ENCODE results near the gene GPR179. TPM values are rescaled to one million over a fixed set of nuclear protein-coding genes. Genes with fewer than 3 reads are reported as not detected.
A peak's percentile ranks its signal among the peaks of the same experiment; 100 is the strongest.

Gene GPR179
- total RNA-seq, 1 donor from 2014 or later = 0.16 TPM

DNA sequence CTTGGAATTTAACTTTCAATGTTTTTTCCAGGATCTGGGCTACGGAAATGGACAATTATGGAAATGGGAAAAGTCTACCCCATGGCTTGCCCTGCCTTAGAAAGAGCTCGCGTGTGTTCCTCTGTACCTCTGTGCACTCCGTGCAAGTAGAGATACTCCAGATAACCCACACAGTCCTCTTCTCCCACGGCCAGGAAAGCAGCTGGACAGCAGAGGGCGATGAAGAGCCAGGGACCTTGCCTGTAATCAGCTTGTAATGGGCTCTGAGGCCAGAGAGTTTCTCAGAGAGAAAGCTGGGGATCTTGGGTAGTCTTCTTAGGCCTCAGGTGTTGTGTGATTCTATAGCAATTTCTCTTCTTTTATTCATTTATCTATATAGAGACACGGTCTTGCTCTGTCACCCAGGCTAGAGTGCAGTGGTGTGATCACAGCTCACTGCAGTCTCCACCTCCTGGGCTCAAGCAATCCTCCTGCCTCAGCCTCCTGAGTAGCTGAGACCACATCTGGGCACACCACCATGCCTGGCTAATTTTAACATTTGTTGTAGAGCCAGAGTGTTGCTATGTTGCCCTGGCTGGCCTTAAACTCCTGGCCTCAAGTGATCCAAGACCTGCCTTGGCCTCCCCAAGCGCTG, 5.5 kb upstream of the GPR179 start:
- intact Hi-C loops (cut with DNase I) = loop anchor here (1.0 kb wide), 1 partner anchor 65 kb away; no protein-coding TSS in a partner anchor
- peak; percentile 91 for DNase-seq (ENCODE audit: low spot score)

DNA sequence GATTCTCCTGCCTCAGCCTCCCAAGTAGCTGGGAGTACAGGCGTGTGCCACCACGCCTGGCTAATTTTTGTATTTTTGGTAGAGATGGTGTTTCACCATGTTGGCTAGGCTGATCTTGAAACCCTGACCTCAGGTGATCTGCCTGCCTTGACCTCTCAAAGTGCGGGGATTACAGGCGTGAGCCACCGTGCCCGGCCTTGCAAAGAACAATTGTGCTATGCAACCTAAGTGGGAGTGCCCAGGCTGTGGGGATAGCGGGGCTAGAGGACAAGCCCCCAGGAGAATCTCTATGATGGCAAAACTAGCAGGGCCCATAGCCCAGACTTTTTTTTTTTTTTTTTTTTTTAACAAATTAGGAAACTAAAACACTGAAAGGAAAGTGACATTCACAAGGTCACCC, 2.0 kb upstream of the GPR179 start:
- no peak for DNase-seq (ENCODE audit: low spot score)
- intact Hi-C loops (cut with DNase I) = no loop called here

GRCh38 chr17:38344420-38344745, 627 bp upstream of the GPR179 start:
- no peak for DNase-seq (ENCODE audit: low spot score)
- intact Hi-C loops (cut with DNase I) = no loop called here

- intact Hi-C loops (cut with DNase I) = no loop called here
- no peak for DNase-seq (ENCODE audit: low spot score)
Observed at GRCh38 chr17:38342886-38343607, 709 bp downstream of the GPR179 start.

- intact Hi-C loops (cut with DNase I) = no loop called here
- DNase-seq (ENCODE audit: low spot score) = no peak
Observed at GRCh38 chr17:38341035-38341721, 2.6 kb downstream of the GPR179 start.

GRCh38 chr17:38339891-38340290, 3.9 kb downstream of the GPR179 start:
- intact Hi-C loops (cut with DNase I) = no loop called here
- no peak for DNase-seq (ENCODE audit: low spot score)

- no peak for DNase-seq (ENCODE audit: low spot score)
- intact Hi-C loops (cut with DNase I) = no loop called here
Observed at GRCh38 chr17:38338535-38338934, 5.2 kb downstream of the GPR179 start.

GRCh38 chr17:38338053-38338452, 5.7 kb downstream of the GPR179 start:
- intact Hi-C loops (cut with DNase I) = no loop called here
- DNase-seq (ENCODE audit: low spot score) = no peak

DNA sequence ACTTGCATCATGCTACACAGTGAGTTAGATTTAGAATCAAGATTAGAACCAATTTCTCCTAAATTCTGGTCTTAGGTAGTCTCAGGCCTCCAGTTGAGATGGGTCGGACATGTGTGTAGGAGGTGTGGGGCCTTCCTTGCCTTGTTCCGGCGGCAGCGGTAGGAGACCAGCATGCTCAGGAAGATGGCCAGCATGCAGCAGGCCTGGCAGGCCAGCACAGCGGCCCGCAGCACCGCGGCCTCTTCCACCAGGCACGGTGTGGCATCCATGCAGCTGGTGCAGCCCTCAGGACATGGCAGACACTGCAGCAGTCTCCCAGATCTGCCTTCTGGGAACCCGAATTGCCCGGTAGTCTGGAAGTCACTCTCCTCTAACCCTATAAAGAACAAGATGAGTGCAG, 6.9 kb downstream of the GPR179 start:
- no peak for DNase-seq (ENCODE audit: low spot score)
- intact Hi-C loops (cut with DNase I) = no loop called here

DNA sequence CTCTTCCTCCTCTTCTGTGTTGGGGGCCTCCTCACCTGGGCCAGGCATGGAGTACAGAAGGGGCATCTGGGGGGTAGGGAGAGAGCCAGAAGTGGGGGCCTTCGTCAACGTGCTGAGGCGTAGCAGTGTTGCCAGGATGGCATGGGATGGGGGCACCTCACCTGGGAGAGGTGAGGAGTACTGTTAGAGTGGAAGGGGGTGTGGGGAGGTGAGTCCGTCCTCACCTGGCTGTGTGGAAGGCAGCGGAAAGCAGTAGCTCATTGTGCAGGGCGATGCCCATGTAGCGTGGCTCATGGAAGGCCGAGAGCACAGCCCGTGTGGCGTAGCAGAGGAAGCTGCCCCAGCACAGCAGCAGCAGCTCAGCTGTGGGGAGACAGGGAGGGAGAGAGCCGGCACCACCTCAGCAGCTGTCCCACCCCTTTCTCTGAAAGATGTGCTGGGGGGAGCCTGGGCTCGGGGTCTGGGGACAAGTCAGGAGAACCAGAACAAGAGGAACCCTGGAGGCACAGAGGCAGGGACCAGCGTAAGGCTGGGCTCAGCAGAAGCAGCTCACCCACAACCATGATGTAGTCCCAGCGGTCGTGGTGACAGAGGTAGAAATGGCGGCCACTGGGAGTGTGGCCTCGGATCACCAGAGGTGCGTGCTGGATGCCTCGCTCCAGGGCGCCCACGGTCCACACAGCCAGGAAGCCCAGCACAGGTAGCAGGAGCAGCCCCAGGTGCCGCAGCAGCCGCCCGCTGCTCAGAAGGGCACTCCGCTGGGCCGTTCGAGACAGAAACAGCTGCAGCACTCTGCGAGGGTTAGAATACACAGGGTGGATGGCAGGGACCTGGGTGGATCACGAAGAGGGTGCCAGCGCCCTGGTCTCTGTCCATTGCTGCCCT, 9.0 kb downstream of the GPR179 start:
- intact Hi-C loops (cut with DNase I) = no loop called here
- DNase-seq (ENCODE audit: low spot score) = no peak

- intact Hi-C loops (cut with DNase I) = no loop called here
- DNase-seq (ENCODE audit: low spot score) = peak; percentile 80
Observed at GRCh38 chr17:38333635-38334295, 10.0 kb downstream of the GPR179 start.

DNA sequence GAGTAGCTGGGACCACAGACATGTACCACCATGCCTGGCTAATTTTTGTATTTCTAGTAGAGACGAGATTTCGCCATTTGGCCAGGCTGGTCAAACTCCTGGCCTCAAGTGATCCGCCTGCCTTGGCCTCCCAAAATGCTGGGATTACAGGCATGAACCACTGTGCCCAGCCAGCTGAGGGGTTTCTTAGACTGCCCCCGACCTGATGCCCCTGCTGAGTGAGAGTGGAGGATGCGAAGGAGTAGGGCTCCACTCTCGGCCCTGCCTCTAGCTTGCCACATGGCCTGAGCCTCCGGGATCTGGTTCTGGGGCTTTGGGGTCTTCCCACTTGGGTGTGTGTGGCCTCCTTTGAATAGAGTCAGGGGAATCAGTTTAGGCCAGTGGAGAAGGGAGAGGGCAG, 11.0 kb downstream of the GPR179 start:
- DNase-seq (ENCODE audit: low spot score) = no peak
- intact Hi-C loops (cut with DNase I) = no loop called here

DNA sequence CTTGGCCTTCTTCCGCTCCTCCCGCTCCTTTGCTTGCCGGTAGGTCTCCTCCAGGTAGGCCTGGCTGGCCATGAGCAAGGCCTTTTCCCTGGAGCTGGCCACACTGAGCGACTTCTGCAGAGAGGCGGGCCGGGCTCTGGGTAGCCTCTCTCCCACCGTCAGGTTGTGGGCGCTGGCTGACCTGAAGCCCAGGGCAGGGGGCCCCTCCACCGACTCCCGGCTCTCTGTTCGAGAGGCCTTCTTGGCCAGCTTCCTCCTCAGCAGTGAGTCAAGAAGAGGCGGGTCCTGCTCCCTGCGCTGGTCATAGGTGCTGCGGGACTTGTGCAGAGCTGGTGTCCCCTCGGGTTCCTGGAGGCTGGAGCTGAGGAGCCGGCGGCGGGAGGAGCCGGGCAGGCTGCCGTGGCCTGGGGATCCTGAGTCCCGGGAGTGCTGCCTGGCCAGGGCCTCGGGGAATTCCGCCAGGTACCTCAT, 12.8 kb downstream of the GPR179 start:
- intact Hi-C loops (cut with DNase I) = no loop called here
- DNase-seq (ENCODE audit: low spot score) = no peak

DNA sequence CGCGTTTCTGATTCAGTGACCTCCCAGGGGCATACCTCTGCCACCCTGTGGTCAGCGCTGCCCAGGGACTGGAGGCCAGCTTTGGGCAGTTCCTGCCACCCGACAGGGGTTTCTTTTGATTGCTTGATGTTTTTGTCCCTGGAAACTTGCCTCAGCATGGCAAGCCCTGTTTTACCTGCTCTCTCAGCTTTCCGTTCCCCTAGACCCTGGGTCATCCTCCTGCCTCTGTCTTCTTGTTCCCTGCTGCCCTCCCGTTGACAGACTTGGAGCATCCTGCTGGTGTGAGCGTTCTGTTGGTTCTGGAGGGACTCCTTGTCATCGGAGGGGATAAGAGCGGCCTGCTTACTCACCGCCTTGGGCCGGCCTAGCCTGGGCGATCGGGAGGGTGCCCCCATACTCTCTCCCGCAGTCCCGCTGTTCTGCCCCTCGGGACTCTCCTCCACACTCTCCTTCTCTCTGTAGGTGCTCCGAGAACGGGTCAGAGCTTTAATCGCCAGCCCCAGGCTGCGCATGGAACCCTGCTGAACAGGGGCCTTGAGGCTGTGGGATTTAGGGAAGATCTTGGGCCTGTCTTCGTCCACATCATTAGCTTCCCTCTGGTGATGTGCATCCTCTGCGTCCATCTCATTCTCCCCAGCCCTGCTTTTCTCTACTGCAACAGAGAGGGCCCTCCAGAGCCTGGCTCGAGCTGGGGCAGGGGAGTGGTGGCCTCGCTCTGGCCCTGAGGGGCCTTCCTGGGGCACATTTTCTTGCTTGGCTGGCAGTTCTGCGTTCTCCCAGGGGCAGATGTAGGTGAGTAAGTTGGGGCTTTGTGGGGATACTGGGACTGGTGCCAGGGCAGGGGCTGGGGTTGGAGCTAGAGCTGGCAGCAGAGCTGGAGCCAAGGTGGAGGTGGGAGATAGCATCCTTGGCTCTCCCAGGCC, 13.7 kb downstream of the GPR179 start:
- intact Hi-C loops (cut with DNase I) = no loop called here
- DNase-seq (ENCODE audit: low spot score) = no peak

DNA sequence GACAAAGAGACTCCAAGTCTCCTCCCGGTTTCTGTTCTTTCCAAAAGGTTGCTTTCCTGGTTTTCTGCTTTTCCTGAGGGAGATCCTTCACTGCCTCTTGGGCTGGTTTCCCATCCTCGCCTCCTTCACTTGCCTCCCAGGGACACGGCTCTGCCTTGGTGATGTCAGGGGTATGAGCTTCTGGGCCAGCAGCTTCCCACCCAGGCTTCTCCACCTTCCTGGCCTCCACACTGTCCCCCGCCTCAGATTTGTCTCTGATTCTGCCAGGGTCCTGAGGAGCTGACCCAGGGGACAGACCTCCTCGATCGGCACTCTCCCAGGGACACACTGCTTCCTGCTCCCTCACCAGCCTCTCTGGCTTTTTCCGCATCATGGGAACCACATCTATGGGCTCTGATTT, 14.5 kb downstream of the GPR179 start:
- no peak for DNase-seq (ENCODE audit: low spot score)
- intact Hi-C loops (cut with DNase I) = no loop called here

DNA sequence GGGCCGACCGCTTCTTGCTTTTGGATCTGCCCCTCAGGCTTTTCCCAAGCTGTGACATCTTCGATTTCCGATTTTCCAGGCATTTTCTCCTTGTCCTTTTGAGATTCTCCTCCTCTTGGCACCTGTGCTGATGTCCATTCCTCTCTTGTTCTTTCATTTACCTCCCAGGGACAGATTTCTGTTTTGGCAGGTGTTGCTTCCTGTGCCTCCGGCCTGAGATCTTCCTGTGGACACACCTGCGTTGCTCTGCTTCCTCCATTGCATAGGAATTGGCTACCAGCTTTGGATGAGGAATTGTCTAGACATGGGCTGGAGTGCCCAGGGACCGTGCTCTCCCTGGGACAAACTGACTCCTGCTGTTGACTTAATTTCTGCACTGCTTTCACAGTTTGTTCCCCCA, 15.1 kb downstream of the GPR179 start:
- no peak for DNase-seq (ENCODE audit: low spot score)
- intact Hi-C loops (cut with DNase I) = no loop called here

- DNase-seq (ENCODE audit: low spot score) = no peak
- intact Hi-C loops (cut with DNase I) = no loop called here
Observed at GRCh38 chr17:38327936-38328335, 15.8 kb downstream of the GPR179 start.

- intact Hi-C loops (cut with DNase I) = no loop called here
- no peak for DNase-seq (ENCODE audit: low spot score)
Observed at GRCh38 chr17:38326996-38327792, 16.6 kb downstream of the GPR179 start.

Data from cardiac septum (tissue), 1 donor.